Stimulated activated naive B cell treated with anti-CD40 and anti-IgM and Interleukin-4, amounts not matched to agents 10 μg/mL and 1 μg/mL and 100 μg/mL, for 72 hours (primary cell): Measurements from ENCODE around the gene LRRC23.

ENCODE experiments used
- ATAC-seq, 2 donors: fragments of 150-1000 bp; cut with Tn5 transposase; replicated peaks; 2 replicates each; pipeline ENCODE4 v1.10.0; 2021; ENCODE audit warnings: moderate library complexity in 1 of 2
- DNase-seq: peaks from one replicate; pipeline ENCODE4 v3.0.0; 2021
- H3K27ac Mint-ChIP-seq: one replicate; pipeline ENCODE4 v1.8.0; 2022; ENCODE audit warnings: mild to moderate bottlenecking, mixed read lengths
- H3K27me3 Mint-ChIP-seq, 2 donors: one replicate each; pipeline ENCODE4 v1.8.0; 2022; ENCODE audit warnings: mixed read lengths in 2 of 2
- H3K36me3 Mint-ChIP-seq, 2 donors: one replicate each; pipeline ENCODE4 v1.8.0; 2022; ENCODE audit warnings: mixed read lengths in 2 of 2, mild to moderate bottlenecking in 1 of 2
- H3K4me1 Mint-ChIP-seq, 2 donors: one replicate each; pipeline ENCODE4 v1.8.0; 2022; ENCODE audit warnings: mixed read lengths in 2 of 2, mild to moderate bottlenecking in 1 of 2
- H3K4me3 Mint-ChIP-seq, 2 donors: one replicate each; pipeline ENCODE4 v1.8.0; 2022; ENCODE audit warnings: mild to moderate bottlenecking in 2 of 2, mixed read lengths in 2 of 2, moderate library complexity in 1 of 2
- H3K9me3 Mint-ChIP-seq, 2 donors: one replicate each; pipeline ENCODE4 v1.8.0; 2022; ENCODE audit warnings: mixed read lengths in 2 of 2, mild to moderate bottlenecking in 1 of 2

The LRRC23 gene

DNA sequence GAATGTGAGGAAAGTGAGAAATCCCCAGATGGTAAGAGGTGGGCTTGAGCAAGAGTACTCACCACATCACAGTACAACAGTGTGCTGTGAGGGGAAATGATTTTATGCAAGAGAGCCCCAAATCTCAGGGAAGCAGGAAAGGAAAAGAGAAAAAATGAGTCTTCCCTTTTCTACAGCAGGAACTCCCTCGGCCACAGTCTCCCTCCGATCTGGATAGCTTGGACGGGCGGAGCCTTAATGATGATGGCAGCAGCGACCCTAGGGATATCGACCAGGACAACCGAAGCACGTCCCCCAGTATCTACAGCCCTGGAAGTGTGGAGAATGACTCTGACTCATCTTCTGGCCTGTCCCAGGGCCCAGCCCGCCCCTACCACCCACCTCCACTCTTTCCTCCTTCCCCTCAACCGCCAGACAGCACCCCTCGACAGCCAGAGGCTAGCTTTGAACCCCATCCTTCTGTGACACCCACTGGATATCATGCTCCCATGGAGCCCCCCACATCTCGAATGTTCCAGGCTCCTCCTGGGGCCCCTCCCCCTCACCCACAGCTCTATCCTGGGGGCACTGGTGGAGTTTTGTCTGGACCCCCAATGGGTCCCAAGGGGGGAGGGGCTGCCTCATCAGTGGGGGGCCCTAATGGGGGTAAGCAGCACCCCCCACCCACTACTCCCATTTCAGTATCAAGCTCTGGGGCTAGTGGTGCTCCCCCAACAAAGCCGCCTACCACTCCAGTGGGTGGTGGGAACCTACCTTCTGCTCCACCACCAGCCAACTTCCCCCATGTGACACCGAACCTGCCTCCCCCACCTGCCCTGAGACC is 31.0 kb downstream of the LRRC23 start:
- no peak for DNase-seq
- Mint-ChIP-seq H3K27me3 (no peaks in the 10 kb centered on the region), H3K36me3 (peaks cover 31 to 57% of the 10 kb centered on the region in 2 donors), H3K4me1 (peaks cover 48 to 69% of the 10 kb centered on the region in 2 donors), H3K27ac (peak overlapping the region; percentile 98), H3K9me3 (no peaks in the 10 kb centered on the region), H3K4me3 (peak overlapping the region; percentile 85 to 95)
- no peak for ATAC-seq

GRCh38 chr12:6936194-6936635 is 31.6 kb downstream of the LRRC23 start:
- Mint-ChIP-seq H3K27ac (peak overlapping the region; percentile 98), H3K9me3 (no peaks in the 10 kb centered on the region)
- ATAC-seq = no peak

DNA sequence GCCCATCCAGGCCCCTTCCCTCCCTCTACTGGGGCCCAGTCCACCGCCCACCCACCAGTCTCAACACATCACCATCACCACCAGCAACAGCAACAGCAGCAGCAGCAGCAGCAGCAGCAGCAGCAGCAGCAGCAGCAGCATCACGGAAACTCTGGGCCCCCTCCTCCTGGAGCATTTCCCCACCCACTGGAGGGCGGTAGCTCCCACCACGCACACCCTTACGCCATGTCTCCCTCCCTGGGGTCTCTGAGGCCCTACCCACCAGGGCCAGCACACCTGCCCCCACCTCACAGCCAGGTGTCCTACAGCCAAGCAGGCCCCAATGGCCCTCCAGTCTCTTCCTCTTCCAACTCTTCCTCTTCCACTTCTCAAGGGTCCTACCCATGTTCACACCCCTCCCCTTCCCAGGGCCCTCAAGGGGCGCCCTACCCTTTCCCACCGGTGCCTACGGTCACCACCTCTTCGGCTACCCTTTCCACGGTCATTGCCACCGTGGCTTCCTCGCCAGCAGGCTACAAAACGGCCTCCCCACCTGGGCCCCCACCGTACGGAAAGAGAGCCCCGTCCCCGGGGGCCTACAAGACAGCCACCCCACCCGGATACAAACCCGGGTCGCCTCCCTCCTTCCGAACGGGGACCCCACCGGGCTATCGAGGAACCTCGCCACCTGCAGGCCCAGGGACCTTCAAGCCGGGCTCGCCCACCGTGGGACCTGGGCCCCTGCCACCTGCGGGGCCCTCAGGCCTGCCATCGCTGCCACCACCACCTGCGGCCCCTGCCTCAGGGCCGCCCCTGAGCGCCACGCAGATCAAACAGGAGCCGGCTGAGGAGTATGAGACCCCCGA is 32.2 kb downstream of the LRRC23 start:
- DNase-seq (peak; percentile 67), ATAC-seq (peak; percentile 28 to 49)
- Mint-ChIP-seq H3K27me3 (no peaks in the 10 kb centered on the region), H3K9me3 (no peaks in the 10 kb centered on the region), H3K4me1 (peaks cover 52 to 70% of the 10 kb centered on the region in 2 donors), H3K36me3 (peaks cover 37 to 67% of the 10 kb centered on the region in 2 donors), H3K4me3 (peak overlapping the region; percentile 85 to 95), H3K27ac (peak overlapping the region; percentile 98)

More at GRCh38 chr12:6936194-6936635, 31.6 kb downstream of the LRRC23 start:
- H3K4me1 Mint-ChIP-seq = peaks cover 50 to 66% of the 10 kb centered on the region in 2 donors
- H3K4me3 Mint-ChIP-seq = peak overlapping the region; percentile 85 to 95
- peaks cover 34 to 61% of the 10 kb centered on the region in 2 donors for H3K36me3 Mint-ChIP-seq
- H3K27me3 Mint-ChIP-seq = no peaks in the 10 kb centered on the region
- no peak for DNase-seq

GRCh38 chr12:6937481-6938352 is 33.1 kb downstream of the LRRC23 start:
- DNase-seq (peak; percentile 91), ATAC-seq (peak; percentile 92 to 95)
- Mint-ChIP-seq H3K9me3 (no peaks in the 10 kb centered on the region), H3K27me3 (no peaks in the 10 kb centered on the region), H3K36me3 (peaks cover 37 to 70% of the 10 kb centered on the region in 2 donors), H3K4me1 (peaks cover 54 to 71% of the 10 kb centered on the region in 2 donors), H3K4me3 (peak overlapping the region; percentile 85 to 95), H3K27ac (peak overlapping the region; percentile 98)

DNA sequence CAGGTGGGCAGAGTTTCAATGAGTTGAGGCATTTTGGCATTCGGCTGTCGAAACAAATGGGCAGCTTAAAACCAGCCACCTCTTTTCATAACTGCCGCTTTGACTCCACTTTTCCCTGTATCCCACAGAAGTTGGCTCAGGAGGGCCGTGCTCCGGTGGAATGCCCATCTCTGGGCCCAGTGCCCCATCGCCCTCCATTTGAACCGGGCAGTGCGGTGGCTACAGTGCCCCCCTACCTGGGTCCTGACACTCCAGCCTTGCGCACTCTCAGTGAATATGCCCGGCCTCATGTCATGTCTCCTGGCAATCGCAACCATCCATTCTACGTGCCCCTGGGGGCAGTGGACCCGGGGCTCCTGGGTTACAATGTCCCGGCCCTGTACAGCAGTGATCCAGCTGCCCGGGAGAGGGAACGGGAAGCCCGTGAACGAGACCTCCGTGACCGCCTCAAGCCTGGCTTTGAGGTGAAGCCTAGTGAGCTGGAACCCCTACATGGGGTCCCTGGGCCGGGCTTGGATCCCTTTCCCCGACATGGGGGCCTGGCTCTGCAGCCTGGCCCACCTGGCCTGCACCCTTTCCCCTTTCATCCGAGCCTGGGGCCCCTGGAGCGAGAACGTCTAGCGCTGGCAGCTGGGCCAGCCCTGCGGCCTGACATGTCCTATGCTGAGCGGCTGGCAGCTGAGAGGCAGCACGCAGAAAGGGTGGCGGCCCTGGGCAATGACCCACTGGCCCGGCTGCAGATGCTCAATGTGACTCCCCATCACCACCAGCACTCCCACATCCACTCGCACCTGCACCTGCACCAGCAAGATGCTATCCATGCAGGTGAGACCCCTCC is 34.0 kb downstream of the LRRC23 start:
- peaks cover 0 to 2% of the 10 kb centered on the region in 2 donors for H3K27me3 Mint-ChIP-seq
- no peak for ATAC-seq
- H3K36me3 Mint-ChIP-seq = peaks cover 37 to 72% of the 10 kb centered on the region in 2 donors
- H3K9me3 Mint-ChIP-seq = no peaks in the 10 kb centered on the region
- peak overlapping the region; percentile 85 to 95 for H3K4me3 Mint-ChIP-seq
- peaks cover 57 to 73% of the 10 kb centered on the region in 2 donors for H3K4me1 Mint-ChIP-seq
- peak overlapping the region; percentile 98 for H3K27ac Mint-ChIP-seq
- no peak for DNase-seq

DNA sequence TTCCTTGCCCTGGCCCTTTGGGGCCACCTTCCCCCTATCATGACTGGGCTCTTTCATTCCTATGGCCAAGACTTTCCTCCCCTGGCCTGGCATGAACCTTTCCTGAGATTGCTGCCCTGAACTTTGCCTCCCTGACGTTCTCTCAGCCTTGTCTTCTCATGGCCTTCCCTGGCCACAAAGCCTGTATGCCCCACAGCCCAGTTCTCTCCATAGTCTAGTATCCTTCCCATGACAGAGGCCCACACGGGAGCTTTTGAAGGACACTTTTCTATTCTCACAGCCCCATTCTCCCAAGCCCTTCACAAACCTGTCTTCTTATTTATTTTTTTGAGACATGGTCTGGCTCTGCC is 34.5 kb downstream of the LRRC23 start:
- Mint-ChIP-seq H3K4me1 (peaks cover 59 to 73% of the 10 kb centered on the region in 2 donors), H3K27me3 (peaks cover 0 to 5% of the 10 kb centered on the region in 2 donors), H3K27ac (peak overlapping the region; percentile 82), H3K9me3 (no peaks in the 10 kb centered on the region), H3K4me3 (peak overlapping the region; percentile 60 to 85), H3K36me3 (peaks cover 34 to 70% of the 10 kb centered on the region in 2 donors)
- ATAC-seq (no peak), DNase-seq (no peak)

DNA sequence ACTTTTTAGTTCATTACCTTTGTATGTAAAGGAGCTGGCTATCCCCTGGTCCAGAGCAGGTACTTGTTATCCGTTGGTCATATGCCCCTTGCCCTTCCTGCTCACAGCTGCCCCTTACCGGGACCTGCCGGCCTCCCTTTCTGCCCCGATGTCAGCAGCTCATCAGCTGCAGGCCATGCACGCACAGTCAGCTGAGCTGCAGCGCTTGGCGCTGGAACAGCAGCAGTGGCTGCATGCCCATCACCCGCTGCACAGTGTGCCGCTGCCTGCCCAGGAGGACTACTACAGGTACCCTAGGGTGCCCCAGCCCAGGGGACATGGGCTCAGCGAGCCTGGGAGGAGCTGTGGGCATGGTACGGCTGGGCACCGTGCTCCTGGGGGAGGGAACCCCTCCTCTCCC is 36.6 kb downstream of the LRRC23 start:
- no peak for DNase-seq
- Mint-ChIP-seq H3K27me3 (peaks cover 0 to 5% of the 10 kb centered on the region in 2 donors), H3K36me3 (peaks cover 18 to 59% of the 10 kb centered on the region in 2 donors), H3K27ac (peak overlapping the region; percentile 67), H3K9me3 (no peaks in the 10 kb centered on the region), H3K4me3 (no peak overlapping the region), H3K4me1 (peaks cover 56 to 73% of the 10 kb centered on the region in 2 donors)
- no peak for ATAC-seq

GRCh38 chr12:6941782-6942181 is 37.2 kb downstream of the LRRC23 start:
- DNase-seq = no peak
- Mint-ChIP-seq H3K36me3 (peaks cover 14 to 54% of the 10 kb centered on the region in 2 donors), H3K27me3 (peaks cover 0 to 5% of the 10 kb centered on the region in 2 donors), H3K4me1 (peaks cover 55 to 73% of the 10 kb centered on the region in 2 donors), H3K9me3 (no peaks in the 10 kb centered on the region), H3K4me3 (no peak overlapping the region), H3K27ac (peak overlapping the region; percentile 67)
- ATAC-seq = no peak

DNA sequence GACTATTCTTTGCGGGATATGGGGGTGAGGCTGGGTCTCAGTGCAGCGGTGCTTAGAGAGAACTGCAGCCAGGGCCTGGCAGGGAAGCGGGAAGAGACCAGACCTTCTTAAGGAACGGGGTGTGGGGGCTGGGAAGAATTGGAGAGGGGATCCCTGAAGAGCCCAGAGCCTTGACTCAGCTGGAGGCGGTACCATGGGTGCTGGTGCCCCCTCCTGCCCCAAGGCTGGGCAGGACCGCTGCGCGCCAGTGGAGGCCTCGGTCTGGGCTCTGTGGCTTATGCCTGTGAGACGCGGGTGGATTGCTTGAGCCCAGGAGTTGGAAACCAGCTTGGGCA is 37.7 kb downstream of the LRRC23 start:
- no peaks in the 10 kb centered on the region for H3K9me3 Mint-ChIP-seq
- peaks cover 55 to 73% of the 10 kb centered on the region in 2 donors for H3K4me1 Mint-ChIP-seq
- H3K27me3 Mint-ChIP-seq = peaks cover 0 to 5% of the 10 kb centered on the region in 2 donors
- DNase-seq (no peak), ATAC-seq (no peak)
- peak overlapping the region; percentile 99 for H3K27ac Mint-ChIP-seq
- H3K4me3 Mint-ChIP-seq = no peak overlapping the region
- peaks cover 11 to 51% of the 10 kb centered on the region in 2 donors for H3K36me3 Mint-ChIP-seq

GRCh38 chr12:6943389-6943721 is 38.7 kb downstream of the LRRC23 start:
- DNase-seq = peak; percentile 73
- peaks cover 0 to 5% of the 10 kb centered on the region in 2 donors for H3K27me3 Mint-ChIP-seq
- H3K9me3 Mint-ChIP-seq = no peaks in the 10 kb centered on the region
- H3K4me1 Mint-ChIP-seq = peaks cover 58 to 78% of the 10 kb centered on the region in 2 donors
- peaks cover 13 to 54% of the 10 kb centered on the region in 2 donors for H3K36me3 Mint-ChIP-seq
- peak overlapping the region; percentile 99 for H3K27ac Mint-ChIP-seq
- ATAC-seq = peak; percentile 34 to 52
- peak overlapping the region; percentile 83 to 86 for H3K4me3 Mint-ChIP-seq

GRCh38 chr12:6943722-6944380 is 39.2 kb downstream of the LRRC23 start, which contains the start of the genes C12orf57 and RNU7-1:
Gene C12orf57 (plus strand): TSS chr12:6944022. CDS start chr12:6944122, 100 bp downstream.
Gene RNU7-1 (plus strand): TSS chr12:6943816.
- Mint-ChIP-seq H3K9me3 (no peaks in the 10 kb centered on the region), H3K4me3 (peak within 1 kb of the TSS; percentile 83 to 86), H3K4me1 (peaks cover 60 to 80% of the 10 kb centered on the region in 2 donors), H3K27ac (peak within 1 kb of the TSS; percentile 99), H3K36me3 (peaks cover 13 to 55% of the 10 kb centered on the region in 2 donors), H3K27me3 (peaks cover 0 to 5% of the 10 kb centered on the region in 2 donors)
- ATAC-seq = peak; percentile 77
- no peak for DNase-seq

- H3K36me3 Mint-ChIP-seq = peaks cover 11 to 51% of the 10 kb centered on the region in 2 donors
- H3K4me3 Mint-ChIP-seq = peak overlapping the region; percentile 83 to 86
- H3K27ac Mint-ChIP-seq = peak overlapping the region; percentile 99
- H3K27me3 Mint-ChIP-seq = peaks cover 0 to 5% of the 10 kb centered on the region in 2 donors
- peak; percentile 49 to 53 for ATAC-seq
- DNase-seq = peak; percentile 93
- H3K9me3 Mint-ChIP-seq = no peaks in the 10 kb centered on the region
- peaks cover 60 to 80% of the 10 kb centered on the region in 2 donors for H3K4me1 Mint-ChIP-seq
These were observed 40.0 kb downstream of the LRRC23 start for GRCh38 chr12:6944381-6945186.
